ENCODE results near the gene ETV6.

Gene ETV6

GRCh38 chr12:11741434-11742092 lies 92.1 kb downstream of the ETV6 start:
- DNase-seq (ENCODE audit: low read depth): peak; percentile 66

GRCh38 chr12:11743423-11744409 lies 94.2 kb downstream of the ETV6 start:
- peak; percentile 48 for DNase-seq (ENCODE audit: low read depth)

GRCh38 chr12:11744410-11744801 lies 94.9 kb downstream of the ETV6 start:
- no peak for DNase-seq (ENCODE audit: low read depth)

- no peak for DNase-seq (ENCODE audit: low read depth)
Observed at GRCh38 chr12:11745113-11745512, 95.6 kb downstream of the ETV6 start.

- DNase-seq (ENCODE audit: low read depth): peak; percentile 91
Observed at GRCh38 chr12:11746024-11746771, 96.7 kb downstream of the ETV6 start.

GRCh38 chr12:11746940-11747716 lies 97.7 kb downstream of the ETV6 start:
- no peak for DNase-seq (ENCODE audit: low read depth)

GRCh38 chr12:11747969-11748368 lies 98.5 kb downstream of the ETV6 start:
- DNase-seq (ENCODE audit: low read depth): no peak

- DNase-seq (ENCODE audit: low read depth): no peak
Observed at GRCh38 chr12:11748903-11749302, 99.4 kb downstream of the ETV6 start.

GRCh38 chr12:11749943-11750690 lies 100.6 kb downstream of the ETV6 start:
- peak; percentile 48 for DNase-seq (ENCODE audit: low read depth)

- no peak for DNase-seq (ENCODE audit: low read depth)
Observed at GRCh38 chr12:11752403-11753149, 103.1 kb downstream of the ETV6 start.

- DNase-seq (ENCODE audit: low read depth): no peak
Observed at GRCh38 chr12:11753150-11753499, 103.7 kb downstream of the ETV6 start.

GRCh38 chr12:11753826-11754225 lies 104.4 kb downstream of the ETV6 start:
- DNase-seq (ENCODE audit: low read depth): no peak

- DNase-seq (ENCODE audit: low read depth): no peak
Observed at GRCh38 chr12:11754256-11754655, 104.8 kb downstream of the ETV6 start.

GRCh38 chr12:11755302-11755930 lies 105.9 kb downstream of the ETV6 start:
- DNase-seq (ENCODE audit: low read depth): no peak

- DNase-seq (ENCODE audit: low read depth): no peak
Observed at GRCh38 chr12:11756022-11756421, 106.5 kb downstream of the ETV6 start.

- no peak for DNase-seq (ENCODE audit: low read depth)
Observed at GRCh38 chr12:11756523-11756922, 107.0 kb downstream of the ETV6 start.

GRCh38 chr12:11757095-11757494 lies 107.6 kb downstream of the ETV6 start:
- DNase-seq (ENCODE audit: low read depth): no peak

GRCh38 chr12:11757531-11757930 lies 108.1 kb downstream of the ETV6 start:
- no peak for DNase-seq (ENCODE audit: low read depth)

GRCh38 chr12:11758087-11758486 lies 108.6 kb downstream of the ETV6 start:
- DNase-seq (ENCODE audit: low read depth): no peak

Measured in amniotic epithelial cell (primary cell).